ENCODE results near the gene MESP1. TPM values are rescaled to one million over a fixed set of nuclear protein-coding genes. Genes with fewer than 3 reads are reported as not detected.
"Not testable (repeated sequence)": the region's sequence is repeated elsewhere in the genome, so short reads cannot be mapped to it uniquely, and the experiment has no call there.

MESP1 gene
- total RNA-seq, 1 experiment from 2014 or later = 6.4 TPM

GRCh38 chr15:89784686-89784960 is 33.6 kb upstream of the MESP1 start:
- H3K27me3 ChIP-seq (ENCODE audit: control insufficient read depth, insufficient read depth, low read length) = no peaks in the 10 kb centered on the region
- intact Hi-C loops (cut with micrococcal nuclease; ENCODE audit: unreplicated experiment) (no loop called here), in situ Hi-C loops (cut with HindIII; ENCODE audit: low pct_unique_long_range_greater_than_20kb, low sequenced_read_pairs) (no loop called here)
- H3K27ac ChIP-seq (ENCODE audit: low read length) = no peak overlapping the region
- H3K4me3 ChIP-seq (ENCODE audit: low read depth in 2 of 2, low read length in 2 of 2) = no peak overlapping the region
- ATAC-seq = no peak
- DNase-seq (ENCODE audit: low read depth, low spot score) = no peak
- peaks cover 21% of the 10 kb centered on the region for H3K4me1 ChIP-seq (ENCODE audit: control insufficient read depth, insufficient read depth, low read length)
- ChIA-PET POLR2A (no interaction called here), CTCF (no interaction called here)
- H3K9me3 ChIP-seq (ENCODE audit: control insufficient read depth, insufficient read depth, low read depth, low read length) = no peaks in the 10 kb centered on the region
- TF ChIP-seq CTCF (IDR thresholded peaks at IDR 0.05) = no peak
- no peak for TF ChIP-seq SIN3A (IDR thresholded peaks at IDR 0.05; ENCODE audit: borderline replicate concordance, insufficient read depth, low read depth, low read length)
- TF ChIP-seq REST (IDR thresholded peaks at IDR 0.05; ENCODE audit: insufficient read depth in 1 of 2, low read depth in 2 of 2, low read length in 1 of 2) = no peak
- no peak for TF ChIP-seq POLR2AphosphoS5 (IDR thresholded peaks at IDR 0.05; ENCODE audit: low read depth, low read length)
- no peak for TF ChIP-seq TCF7L2 (IDR thresholded peaks at IDR 0.05; ENCODE audit: low read depth, low read length)
- BruUV-seq (replicated peaks) = no TSS peak
- H3K36me3 ChIP-seq (ENCODE audit: control insufficient read depth, insufficient read depth, low read length) = no peaks in the 10 kb centered on the region; the same call in 1 of the 2 replicates

DNA sequence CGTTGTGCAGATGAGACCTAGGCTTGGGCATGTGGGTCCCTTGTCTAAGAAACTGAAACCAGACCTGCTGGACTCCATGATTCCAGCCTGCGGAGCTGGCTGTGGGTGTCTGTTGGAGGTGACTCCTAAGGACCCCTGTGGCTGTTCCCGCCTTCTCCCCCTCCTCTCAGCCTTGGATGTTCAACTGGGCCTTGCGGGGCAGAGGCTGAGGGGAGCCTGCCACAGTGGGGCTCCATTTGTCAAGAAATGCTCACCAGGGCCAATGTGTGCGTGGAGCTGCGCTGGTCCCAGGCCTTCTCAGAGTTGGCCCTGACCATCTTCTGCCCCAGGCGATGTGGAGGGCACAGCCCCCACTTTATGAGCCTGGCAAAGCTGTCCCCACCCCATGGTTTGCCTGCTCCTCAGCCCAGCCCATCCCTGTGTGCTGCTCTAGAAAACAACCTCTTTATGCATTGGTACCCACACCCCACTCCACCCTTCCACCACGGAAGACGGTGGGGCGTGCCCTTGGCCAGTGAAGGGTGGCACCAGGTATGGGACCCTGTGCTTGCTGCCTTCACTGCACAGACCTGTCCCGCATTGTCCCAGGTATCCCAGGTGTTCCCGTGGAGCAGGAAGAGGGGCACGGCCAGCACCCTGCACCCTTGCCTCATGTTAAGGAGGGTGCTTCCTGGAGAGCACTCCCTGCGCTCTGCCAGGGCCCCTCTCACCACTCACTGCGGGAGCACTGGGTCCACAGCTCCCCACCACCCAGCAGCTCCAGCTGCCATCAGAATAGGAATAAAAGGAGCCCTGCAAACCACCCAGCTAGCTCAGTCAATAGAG is 33.0 kb upstream of the MESP1 start:
- no peak overlapping the region for H3K27ac ChIP-seq (ENCODE audit: low read length)
- peak; percentile 49 for ATAC-seq
- intact Hi-C loops (cut with micrococcal nuclease; ENCODE audit: unreplicated experiment) = no loop called here
- no peaks in the 10 kb centered on the region for H3K9me3 ChIP-seq (ENCODE audit: control insufficient read depth, insufficient read depth, low read depth, low read length)
- H3K4me3 ChIP-seq (ENCODE audit: low read depth in 2 of 2, low read length in 2 of 2) = no peak overlapping the region
- in situ Hi-C loops (cut with HindIII; ENCODE audit: low pct_unique_long_range_greater_than_20kb, low sequenced_read_pairs) = no loop called here
- TF ChIP-seq POLR2AphosphoS5 (IDR thresholded peaks at IDR 0.05; ENCODE audit: low read depth, low read length) (peak; percentile 36), TCF7L2 (IDR thresholded peaks at IDR 0.05; ENCODE audit: low read depth, low read length) (no peak)
- CTCF ChIA-PET = no interaction called here
- no peak for DNase-seq (ENCODE audit: low read depth, low spot score)
- H3K27me3 ChIP-seq (ENCODE audit: control insufficient read depth, insufficient read depth, low read length) = no peaks in the 10 kb centered on the region
- H3K36me3 ChIP-seq (ENCODE audit: control insufficient read depth, insufficient read depth, low read length) = no peaks in the 10 kb centered on the region; the same call in 1 of the 2 replicates
- POLR2A ChIA-PET = no interaction called here
- peaks cover 21% of the 10 kb centered on the region for H3K4me1 ChIP-seq (ENCODE audit: control insufficient read depth, insufficient read depth, low read length)
- no TSS peak for BruUV-seq (replicated peaks)

DNA sequence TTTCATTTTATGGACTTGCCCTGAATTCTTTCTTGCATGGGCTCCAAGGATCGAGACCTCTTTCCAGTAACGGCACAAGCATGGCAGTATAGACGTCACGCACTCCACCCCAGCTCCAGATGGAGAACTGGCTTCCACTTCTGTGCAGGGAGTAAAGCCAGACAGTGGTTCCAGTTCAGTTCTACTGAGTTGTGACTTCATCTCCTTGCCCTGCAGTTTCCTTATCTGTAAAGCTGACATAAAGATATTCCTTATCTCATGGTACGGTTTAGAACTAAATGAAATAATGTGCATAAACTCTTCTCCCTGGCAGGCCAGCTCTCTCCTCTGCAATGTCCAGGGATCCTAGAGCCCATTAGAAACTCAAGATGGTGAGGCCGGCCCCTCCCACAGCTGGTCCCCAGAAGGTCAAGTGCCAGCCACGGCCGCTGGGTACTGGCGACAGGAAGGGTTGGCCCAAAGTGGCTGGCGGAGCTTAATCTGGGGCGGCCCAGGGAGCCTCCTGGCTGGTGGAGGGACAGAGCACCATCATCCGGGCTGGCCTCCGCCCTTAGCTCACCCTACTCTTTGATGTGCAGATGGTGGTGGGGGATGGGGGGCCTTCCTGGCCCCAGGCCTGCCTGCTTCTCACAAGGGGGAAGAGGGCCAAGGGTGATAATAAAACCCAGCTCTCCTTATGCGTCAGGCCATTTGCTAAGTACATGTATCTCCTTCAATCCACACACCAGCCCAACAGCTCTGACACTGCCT is 32.2 kb upstream of the MESP1 start:
- ATAC-seq = peak; percentile 49
- peaks cover 21% of the 10 kb centered on the region for H3K4me1 ChIP-seq (ENCODE audit: control insufficient read depth, insufficient read depth, low read length)
- no peak overlapping the region for H3K4me3 ChIP-seq (ENCODE audit: low read depth in 2 of 2, low read length in 2 of 2)
- no peak overlapping the region for H3K27ac ChIP-seq (ENCODE audit: low read length)
- no peaks in the 10 kb centered on the region for H3K27me3 ChIP-seq (ENCODE audit: control insufficient read depth, insufficient read depth, low read length)
- no peaks in the 10 kb centered on the region for H3K9me3 ChIP-seq (ENCODE audit: control insufficient read depth, insufficient read depth, low read depth, low read length)
- BruUV-seq (replicated peaks) = no TSS peak
- intact Hi-C loops (cut with micrococcal nuclease; ENCODE audit: unreplicated experiment) = no loop called here
- DNase-seq (ENCODE audit: low read depth, low spot score) = no peak
- TF ChIP-seq POLR2AphosphoS5 (IDR thresholded peaks at IDR 0.05; ENCODE audit: low read depth, low read length) = no peak
- peak; percentile 40; the same call in 1 of the 2 replicates for TF ChIP-seq TCF7L2 (IDR thresholded peaks at IDR 0.05; ENCODE audit: low read depth, low read length)
- in situ Hi-C loops (cut with HindIII; ENCODE audit: low pct_unique_long_range_greater_than_20kb, low sequenced_read_pairs) = no loop called here
- ChIA-PET POLR2A (no interaction called here), CTCF (no interaction called here)
- H3K36me3 ChIP-seq (ENCODE audit: control insufficient read depth, insufficient read depth, low read length) = no peaks in the 10 kb centered on the region; the same call in 1 of the 2 replicates

- H3K27ac ChIP-seq (ENCODE audit: low read length); H3K27me3 ChIP-seq (ENCODE audit: control insufficient read depth, insufficient read depth, low read length); DNase-seq (ENCODE audit: low read depth, low spot score); CTCF ChIA-PET; H3K9me3 ChIP-seq (ENCODE audit: control insufficient read depth, insufficient read depth, low read depth, low read length); POLR2A ChIA-PET; intact Hi-C loops (cut with micrococcal nuclease; ENCODE audit: unreplicated experiment); ATAC-seq; BruUV-seq (replicated peaks); H3K4me3 ChIP-seq (ENCODE audit: low read depth in 2 of 2, low read length in 2 of 2); in situ Hi-C loops (cut with HindIII; ENCODE audit: low pct_unique_long_range_greater_than_20kb, low sequenced_read_pairs); H3K36me3 ChIP-seq (ENCODE audit: control insufficient read depth, insufficient read depth, low read length): not testable (repeated sequence)
- H3K4me1 ChIP-seq (ENCODE audit: control insufficient read depth, insufficient read depth, low read length) = peaks cover 21% of the 10 kb centered on the region
Measured at GRCh38 chr15:89782619-89782950, 31.5 kb upstream of the MESP1 start.
